ENCODE measurements around the gene PTPRN2. TPM values are rescaled to one million over a fixed set of nuclear protein-coding genes. Genes with fewer than 3 reads are reported as not detected.

PTPRN2 gene
- total and polyA plus RNA-seq, 4 donors: 18.1 to 69.9 (median 50.4) TPM

- H3K27ac ChIP-seq (ENCODE audit: low read depth, low read length): no peak overlapping the region
- peaks cover 41% of the 10 kb centered on the region for H3K4me1 ChIP-seq (ENCODE audit: control insufficient read depth, insufficient read depth, low read length)
- 50% methylated on average over 9 of the region's 11 CpGs for WGBS (ENCODE audit: insufficient coverage)
- H3K27me3 ChIP-seq (ENCODE audit: control insufficient read depth, insufficient read depth, low read length): no peaks in the 10 kb centered on the region
- H3K36me3 ChIP-seq (ENCODE audit: control insufficient read depth, insufficient read depth, low read length): no peaks in the 10 kb centered on the region
- H3K4me3 ChIP-seq (ENCODE audit: low read depth, low read length): no peak overlapping the region
- no peaks in the 10 kb centered on the region for H3K9me3 ChIP-seq (ENCODE audit: control insufficient read depth, insufficient read depth, low read length)
- peak in 1 of 6 donors; percentile 67 for DNase-seq (ENCODE audit: low read depth in 4 of 6, low spot score in 6 of 6)
Observed at GRCh38 chr7:158032561-158033115, 555.0 kb downstream of the PTPRN2 start.

GRCh38 chr7:158031867-158032308 is 555.7 kb downstream of the PTPRN2 start:
- Histone ChIP-seq H3K27me3 (ENCODE audit: control insufficient read depth, insufficient read depth, low read length) (no peaks in the 10 kb centered on the region), H3K36me3 (ENCODE audit: control insufficient read depth, insufficient read depth, low read length) (peaks cover 4% of the 10 kb centered on the region), H3K4me3 (ENCODE audit: low read depth, low read length) (no peak overlapping the region), H3K27ac (ENCODE audit: low read depth, low read length) (no peak overlapping the region), H3K9me3 (ENCODE audit: control insufficient read depth, insufficient read depth, low read length) (no peaks in the 10 kb centered on the region), H3K4me1 (ENCODE audit: control insufficient read depth, insufficient read depth, low read length) (peaks cover 41% of the 10 kb centered on the region)
- DNase-seq (ENCODE audit: low read depth in 4 of 6, low spot score in 6 of 6): no peak
- WGBS (ENCODE audit: insufficient coverage): 10% methylated on average over 11 of the region's 13 CpGs

DNA sequence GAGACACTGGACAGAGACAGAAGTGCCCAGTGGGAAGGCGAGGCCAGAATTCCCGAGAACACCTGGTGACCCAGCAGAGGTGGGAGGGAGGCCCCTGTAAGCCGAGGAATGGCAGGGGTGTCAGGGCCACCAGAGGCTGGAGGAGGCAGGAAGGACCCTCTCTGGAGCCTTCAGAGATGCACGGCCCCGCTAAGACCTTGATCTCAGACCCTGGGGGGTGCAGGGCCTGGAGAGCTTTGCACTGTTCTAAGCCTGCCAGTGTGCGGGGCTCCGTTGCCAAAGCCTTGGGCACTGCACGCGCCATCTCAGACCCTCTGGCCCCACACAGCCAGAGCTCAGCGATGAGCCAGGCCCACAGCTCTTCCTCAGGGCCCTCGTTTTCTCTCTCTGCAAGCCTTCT is 557.1 kb downstream of the PTPRN2 start:
- Histone ChIP-seq H3K4me1 (ENCODE audit: control insufficient read depth, insufficient read depth, low read length) (peaks cover 43% of the 10 kb centered on the region), H3K36me3 (ENCODE audit: control insufficient read depth, insufficient read depth, low read length) (peaks cover 8% of the 10 kb centered on the region), H3K9me3 (ENCODE audit: control insufficient read depth, insufficient read depth, low read length) (no peaks in the 10 kb centered on the region), H3K27me3 (ENCODE audit: control insufficient read depth, insufficient read depth, low read length) (no peaks in the 10 kb centered on the region), H3K27ac (ENCODE audit: low read depth, low read length) (no peak overlapping the region), H3K4me3 (ENCODE audit: low read depth, low read length) (no peak overlapping the region)
- no peak for DNase-seq (ENCODE audit: low read depth in 4 of 6, low spot score in 6 of 6)
- 79% methylated on average over 11 of the region's 11 CpGs for WGBS (ENCODE audit: insufficient coverage)

GRCh38 chr7:158030071-158030470 is 557.6 kb downstream of the PTPRN2 start:
- DNase-seq (ENCODE audit: low read depth in 4 of 6, low spot score in 6 of 6): no peak
- H3K4me1 ChIP-seq (ENCODE audit: control insufficient read depth, insufficient read depth, low read length): peaks cover 43% of the 10 kb centered on the region
- H3K27me3 ChIP-seq (ENCODE audit: control insufficient read depth, insufficient read depth, low read length): no peaks in the 10 kb centered on the region
- no peak overlapping the region for H3K4me3 ChIP-seq (ENCODE audit: low read depth, low read length)
- H3K27ac ChIP-seq (ENCODE audit: low read depth, low read length): no peak overlapping the region
- no peaks in the 10 kb centered on the region for H3K9me3 ChIP-seq (ENCODE audit: control insufficient read depth, insufficient read depth, low read length)
- peaks cover 8% of the 10 kb centered on the region for H3K36me3 ChIP-seq (ENCODE audit: control insufficient read depth, insufficient read depth, low read length)
- WGBS (ENCODE audit: insufficient coverage): 86% methylated on average over 10 of the region's 10 CpGs

DNA sequence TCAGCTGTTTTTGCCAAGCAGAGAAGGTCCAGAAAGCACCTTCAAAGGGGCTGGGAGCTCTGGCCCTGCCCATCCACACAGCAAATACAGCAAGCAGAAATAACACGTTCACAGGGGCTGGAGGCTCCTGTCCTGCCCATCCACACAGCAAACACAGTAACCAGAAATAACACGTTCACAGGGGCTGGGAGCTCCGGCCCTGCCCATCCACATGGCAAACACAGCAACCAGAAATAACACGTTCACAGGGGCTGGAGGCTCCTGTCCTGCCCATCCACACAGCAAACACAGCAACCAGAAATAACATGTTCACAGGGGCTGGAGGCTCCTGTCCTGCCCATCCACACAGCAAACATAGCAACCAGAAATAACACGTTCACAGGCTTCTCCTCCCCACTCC is 558.1 kb downstream of the PTPRN2 start:
- no peak for DNase-seq (ENCODE audit: low read depth in 4 of 6, low spot score in 6 of 6)
- WGBS (ENCODE audit: insufficient coverage): 63% methylated on average over 4 of the region's 5 CpGs
- H3K36me3 ChIP-seq (ENCODE audit: control insufficient read depth, insufficient read depth, low read length): peaks cover 8% of the 10 kb centered on the region
- H3K27me3 ChIP-seq (ENCODE audit: control insufficient read depth, insufficient read depth, low read length): no peaks in the 10 kb centered on the region
- H3K4me1 ChIP-seq (ENCODE audit: control insufficient read depth, insufficient read depth, low read length): peaks cover 45% of the 10 kb centered on the region
- H3K27ac ChIP-seq (ENCODE audit: low read depth, low read length): no peak overlapping the region
- no peaks in the 10 kb centered on the region for H3K9me3 ChIP-seq (ENCODE audit: control insufficient read depth, insufficient read depth, low read length)
- no peak overlapping the region for H3K4me3 ChIP-seq (ENCODE audit: low read depth, low read length)

DNA sequence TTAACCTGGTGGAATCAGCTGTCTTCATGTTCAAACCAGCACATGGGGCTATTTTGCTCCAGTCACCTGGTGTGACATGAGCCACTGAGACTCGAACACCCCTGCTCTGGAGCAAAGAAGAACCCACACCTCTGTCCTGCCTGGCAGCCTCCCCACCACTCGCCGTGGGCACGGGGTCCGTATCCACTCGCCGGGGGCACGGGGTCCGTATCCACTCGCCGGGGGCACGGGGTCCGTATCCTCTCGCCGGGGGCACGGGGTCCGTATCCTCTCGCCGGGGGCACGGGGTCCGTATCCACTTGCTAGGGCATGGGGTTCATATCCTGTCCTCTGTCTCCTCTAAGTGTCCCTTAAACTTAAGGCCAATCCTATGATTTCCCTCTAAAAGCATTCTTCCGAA is 558.7 kb downstream of the PTPRN2 start:
- DNase-seq (ENCODE audit: low read depth in 4 of 6, low spot score in 6 of 6): no peak
- Histone ChIP-seq H3K9me3 (ENCODE audit: control insufficient read depth, insufficient read depth, low read length) (no peaks in the 10 kb centered on the region), H3K27me3 (ENCODE audit: control insufficient read depth, insufficient read depth, low read length) (no peaks in the 10 kb centered on the region), H3K4me3 (ENCODE audit: low read depth, low read length) (no peak overlapping the region), H3K4me1 (ENCODE audit: control insufficient read depth, insufficient read depth, low read length) (peaks cover 48% of the 10 kb centered on the region), H3K27ac (ENCODE audit: low read depth, low read length) (no peak overlapping the region), H3K36me3 (ENCODE audit: control insufficient read depth, insufficient read depth, low read length) (peaks cover 8% of the 10 kb centered on the region)
- 94% methylated on average over 21 of the region's 22 CpGs for WGBS (ENCODE audit: insufficient coverage)

DNA sequence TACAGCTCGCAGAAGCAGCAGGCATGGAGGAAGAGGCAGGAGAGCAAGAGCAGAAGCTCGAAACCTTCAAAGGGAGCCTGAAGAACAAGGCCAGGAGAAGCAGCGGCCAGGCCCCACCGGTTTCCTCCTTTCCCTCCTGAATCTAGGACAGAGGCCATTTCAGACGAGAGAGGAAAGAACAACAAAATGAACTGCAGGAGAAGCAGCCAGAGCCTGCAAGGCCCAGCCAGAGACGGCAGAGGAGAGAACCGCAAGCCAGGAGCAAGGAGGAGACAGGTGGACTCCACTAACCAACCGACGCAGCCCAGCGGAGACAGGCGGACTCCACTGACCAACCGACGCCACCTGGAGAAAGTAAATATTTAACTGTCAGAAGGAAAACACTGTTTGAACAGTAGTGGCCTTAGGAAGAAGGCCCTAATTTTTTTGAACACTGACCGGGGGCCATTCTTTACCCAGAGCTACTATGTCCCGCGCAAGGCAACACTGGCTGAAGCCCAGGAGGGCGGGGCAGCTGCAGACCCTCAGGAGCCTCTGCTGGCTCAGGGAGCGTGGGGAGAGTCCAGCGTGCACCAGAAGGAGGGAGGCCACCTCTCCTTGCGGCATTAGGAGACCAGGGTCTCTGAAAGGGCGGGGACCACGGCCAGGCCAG is 559.2 kb downstream of the PTPRN2 start:
- 81% methylated on average over 22 of the region's 22 CpGs for WGBS (ENCODE audit: insufficient coverage)
- DNase-seq (ENCODE audit: low read depth in 4 of 6, low spot score in 6 of 6): no peak
- H3K4me1 ChIP-seq (ENCODE audit: control insufficient read depth, insufficient read depth, low read length): peaks cover 46% of the 10 kb centered on the region

GRCh38 chr7:158027646-158028045 is 560.0 kb downstream of the PTPRN2 start:
- no peaks in the 10 kb centered on the region for H3K27me3 ChIP-seq (ENCODE audit: control insufficient read depth, insufficient read depth, low read length)
- no peak for DNase-seq (ENCODE audit: low read depth in 4 of 6, low spot score in 6 of 6)
- H3K4me3 ChIP-seq (ENCODE audit: low read depth, low read length): no peak overlapping the region
- no peaks in the 10 kb centered on the region for H3K9me3 ChIP-seq (ENCODE audit: control insufficient read depth, insufficient read depth, low read length)
- H3K36me3 ChIP-seq (ENCODE audit: control insufficient read depth, insufficient read depth, low read length): peaks cover 8% of the 10 kb centered on the region
- 93% methylated on average over 6 of the region's 6 CpGs for WGBS (ENCODE audit: insufficient coverage)
- no peak overlapping the region for H3K27ac ChIP-seq (ENCODE audit: low read depth, low read length)
- peaks cover 38% of the 10 kb centered on the region for H3K4me1 ChIP-seq (ENCODE audit: control insufficient read depth, insufficient read depth, low read length)

More for the DNA sequence above, 559.2 kb downstream of the PTPRN2 start:
- no peaks in the 10 kb centered on the region for H3K9me3 ChIP-seq (ENCODE audit: control insufficient read depth, insufficient read depth, low read length)
- peaks cover 8% of the 10 kb centered on the region for H3K36me3 ChIP-seq (ENCODE audit: control insufficient read depth, insufficient read depth, low read length)
- no peak overlapping the region for H3K27ac ChIP-seq (ENCODE audit: low read depth, low read length)
- H3K27me3 ChIP-seq (ENCODE audit: control insufficient read depth, insufficient read depth, low read length): no peaks in the 10 kb centered on the region
- H3K4me3 ChIP-seq (ENCODE audit: low read depth, low read length): no peak overlapping the region

DNA sequence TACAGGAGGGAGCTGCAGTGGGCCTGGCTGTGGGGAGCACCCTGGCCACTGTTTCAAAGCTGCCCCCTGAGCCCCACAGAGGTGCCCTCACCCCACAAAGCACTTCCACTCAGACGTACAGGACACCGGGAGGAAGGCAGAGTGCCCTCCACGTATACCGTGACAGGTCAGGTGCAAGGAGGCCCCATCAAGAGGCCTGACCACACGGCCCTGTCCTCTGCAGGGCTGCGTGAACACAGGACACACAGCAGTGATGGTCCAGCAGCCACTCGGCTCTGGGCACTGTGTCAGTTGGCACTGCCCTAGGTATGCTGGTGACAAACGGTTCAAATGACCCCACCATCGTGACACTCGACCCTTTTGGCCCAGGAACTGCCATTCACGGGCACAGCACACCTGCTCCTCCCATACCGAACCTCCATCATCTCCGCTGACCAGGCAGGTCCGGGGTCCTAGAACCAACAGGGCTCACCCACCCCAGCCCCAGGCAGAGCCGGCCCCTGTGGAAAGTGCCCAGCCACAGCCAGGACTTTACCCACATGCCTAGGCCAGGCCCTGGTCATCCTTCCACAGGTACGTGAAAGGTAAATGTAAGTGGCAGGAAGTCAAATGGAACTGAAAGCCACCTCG is 560.9 kb downstream of the PTPRN2 start:
- no peak for DNase-seq (ENCODE audit: low read depth in 4 of 6, low spot score in 6 of 6)
- Histone ChIP-seq H3K4me3 (ENCODE audit: low read depth, low read length) (no peak overlapping the region), H3K27ac (ENCODE audit: low read depth, low read length) (no peak overlapping the region), H3K4me1 (ENCODE audit: control insufficient read depth, insufficient read depth, low read length) (peaks cover 29% of the 10 kb centered on the region), H3K36me3 (ENCODE audit: control insufficient read depth, insufficient read depth, low read length) (peaks cover 8% of the 10 kb centered on the region), H3K27me3 (ENCODE audit: control insufficient read depth, insufficient read depth, low read length) (no peaks in the 10 kb centered on the region), H3K9me3 (ENCODE audit: control insufficient read depth, insufficient read depth, low read length) (no peaks in the 10 kb centered on the region)
- 94% methylated on average over 15 of the region's 17 CpGs for WGBS (ENCODE audit: insufficient coverage)
